GM12801 (cell line): Measurements from ENCODE around the gene SOS2.

Experiments
- TF ChIP-seq, protein P1 (sequence below): IDR thresholded peaks from one replicate; pipeline ENCODE4 v1.5.1; 2011; ENCODE audit warnings: control low read depth; ENCODE audit not compliant: insufficient read length; ENCODE audit errors: extremely low read depth

The SOS2 gene

DNA sequence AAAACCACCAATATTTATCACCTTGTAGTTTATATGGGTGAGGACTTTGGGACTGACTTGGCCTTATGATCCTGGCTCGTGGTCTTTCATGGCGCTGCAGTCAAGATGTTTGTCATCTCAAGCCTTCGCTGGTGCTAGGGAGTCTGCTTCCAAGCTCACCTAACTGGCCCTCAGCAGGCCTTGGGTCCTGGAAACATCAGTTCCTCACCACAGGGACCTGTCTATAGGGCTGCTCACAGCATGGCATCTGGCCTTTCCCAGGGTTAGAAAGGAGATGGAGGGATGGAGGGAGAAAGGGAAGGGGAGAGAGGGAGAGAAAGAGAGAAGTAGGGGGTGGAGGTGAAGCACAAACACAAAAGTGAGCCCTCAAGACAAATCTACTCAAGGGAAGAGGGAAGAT lies 146.7 kb downstream of the SOS2 start:
- TF ChIP-seq, protein P1, sequence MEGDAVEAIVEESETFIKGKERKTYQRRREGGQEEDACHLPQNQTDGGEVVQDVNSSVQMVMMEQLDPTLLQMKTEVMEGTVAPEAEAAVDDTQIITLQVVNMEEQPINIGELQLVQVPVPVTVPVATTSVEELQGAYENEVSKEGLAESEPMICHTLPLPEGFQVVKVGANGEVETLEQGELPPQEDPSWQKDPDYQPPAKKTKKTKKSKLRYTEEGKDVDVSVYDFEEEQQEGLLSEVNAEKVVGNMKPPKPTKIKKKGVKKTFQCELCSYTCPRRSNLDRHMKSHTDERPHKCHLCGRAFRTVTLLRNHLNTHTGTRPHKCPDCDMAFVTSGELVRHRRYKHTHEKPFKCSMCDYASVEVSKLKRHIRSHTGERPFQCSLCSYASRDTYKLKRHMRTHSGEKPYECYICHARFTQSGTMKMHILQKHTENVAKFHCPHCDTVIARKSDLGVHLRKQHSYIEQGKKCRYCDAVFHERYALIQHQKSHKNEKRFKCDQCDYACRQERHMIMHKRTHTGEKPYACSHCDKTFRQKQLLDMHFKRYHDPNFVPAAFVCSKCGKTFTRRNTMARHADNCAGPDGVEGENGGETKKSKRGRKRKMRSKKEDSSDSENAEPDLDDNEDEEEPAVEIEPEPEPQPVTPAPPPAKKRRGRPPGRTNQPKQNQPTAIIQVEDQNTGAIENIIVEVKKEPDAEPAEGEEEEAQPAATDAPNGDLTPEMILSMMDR: no peak

DNA sequence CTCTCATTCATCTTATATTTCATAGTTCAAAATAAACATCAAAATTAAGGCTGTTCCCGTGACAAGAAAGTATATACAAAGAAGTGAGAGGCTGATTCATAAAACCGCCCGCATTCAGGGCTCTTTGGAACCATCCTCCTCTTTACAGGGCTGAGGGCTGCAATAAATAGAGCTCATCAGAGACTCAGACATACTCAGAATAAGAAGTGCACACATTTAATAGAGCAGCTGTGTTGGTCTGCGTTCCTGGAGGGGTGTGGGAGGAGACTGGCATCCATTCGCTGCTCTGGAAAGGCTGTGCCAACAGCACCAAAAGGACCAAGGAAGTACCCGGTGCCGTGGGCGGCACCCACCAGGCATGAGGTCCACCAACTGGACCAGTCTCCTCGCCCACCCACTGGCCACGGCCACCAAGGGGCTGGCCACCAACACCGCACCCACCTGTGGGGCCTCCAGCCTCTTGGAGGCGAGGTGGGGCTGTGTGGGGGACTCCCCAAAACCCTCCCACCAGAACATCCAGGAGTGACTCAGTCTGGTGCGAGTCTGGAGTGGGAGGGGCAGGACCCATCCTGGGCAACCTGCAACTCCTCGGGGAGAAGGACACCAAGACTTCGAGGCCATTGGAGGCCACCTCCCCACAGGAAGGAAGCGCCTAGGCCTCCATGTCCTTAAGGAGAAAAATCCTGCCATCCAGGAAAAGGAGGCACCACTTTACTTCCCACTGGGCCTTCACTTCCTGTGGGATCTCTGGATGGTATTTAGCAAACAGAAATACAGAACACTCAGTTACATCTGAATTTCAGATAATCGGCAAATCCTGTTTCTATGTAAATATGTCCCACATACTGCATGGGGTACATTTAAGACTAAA lies 147.7 kb downstream of the SOS2 start:
- TF ChIP-seq, protein P1: no peak

DNA sequence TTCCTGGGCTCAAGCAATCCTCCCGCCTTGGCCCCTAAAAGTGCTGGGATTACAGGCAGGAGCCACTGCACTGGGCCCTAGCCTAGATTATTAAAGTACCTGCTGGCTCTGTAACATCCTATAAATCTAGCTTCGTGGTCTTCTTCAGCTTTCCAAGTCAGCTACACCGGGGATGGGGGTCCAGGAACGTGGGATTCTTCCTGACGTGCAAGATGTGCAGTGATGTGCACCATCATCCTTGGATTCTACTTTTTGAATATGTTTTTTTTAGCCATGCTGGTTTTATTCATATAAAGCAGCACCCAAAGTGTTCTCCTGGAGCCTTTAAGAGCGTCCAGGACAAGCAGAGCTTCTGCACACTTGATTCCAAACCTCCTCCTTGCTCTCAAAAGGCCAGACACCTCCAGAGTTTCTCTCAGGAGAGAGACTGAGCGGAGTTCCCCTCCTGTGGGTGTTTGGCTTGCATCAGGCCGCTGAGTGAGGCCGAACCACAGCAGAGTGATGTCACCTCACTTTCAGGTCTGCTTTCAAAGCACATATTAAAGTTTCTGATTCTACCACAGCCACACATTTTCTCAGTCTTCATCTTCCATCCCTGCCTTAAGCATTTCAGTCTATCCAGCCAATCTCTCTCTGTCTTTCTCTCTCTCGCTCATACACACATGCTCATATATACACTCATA lies 148.5 kb downstream of the SOS2 start:
- TF ChIP-seq, protein P1: no peak

DNA sequence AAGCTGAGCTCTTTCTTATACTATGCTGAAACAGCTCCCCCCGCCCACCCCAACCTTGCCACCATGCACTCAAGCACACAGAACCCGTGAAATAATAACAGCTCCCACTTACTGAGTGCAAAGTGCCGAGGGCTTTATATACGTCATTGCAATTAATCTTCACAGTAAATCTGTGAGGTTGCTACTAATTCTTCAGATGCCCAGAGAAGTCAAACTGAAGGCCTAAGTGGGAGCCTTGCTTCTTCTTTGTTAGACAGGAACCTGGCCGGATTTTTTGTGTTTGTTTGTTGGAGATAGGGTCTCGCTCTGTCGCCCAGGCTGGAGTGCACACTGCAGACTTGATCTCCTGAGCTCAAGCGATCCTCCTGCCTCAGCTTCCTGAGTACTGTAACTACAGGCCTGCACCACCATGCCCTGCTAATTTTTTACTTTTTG lies 149.1 kb downstream of the SOS2 start:
- TF ChIP-seq, protein P1: no peak

DNA sequence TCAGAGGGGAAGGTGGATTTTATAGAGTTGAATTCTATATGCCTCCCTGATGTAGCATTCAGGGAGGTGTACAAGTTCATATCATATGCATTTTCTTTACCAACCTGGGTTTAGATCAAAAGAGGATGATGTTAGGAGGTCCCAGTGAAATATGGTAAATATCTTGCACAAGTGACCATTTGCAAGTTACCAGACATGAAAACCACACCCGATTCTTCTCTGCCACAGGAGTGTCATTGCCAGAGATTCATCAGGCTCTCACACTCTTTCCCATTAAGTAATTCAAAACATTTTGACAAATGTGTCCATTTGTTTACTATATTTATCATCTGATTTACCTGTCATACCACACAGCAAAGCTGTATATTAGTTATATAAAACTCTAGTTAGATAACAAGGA lies 159.0 kb downstream of the SOS2 start:
- TF ChIP-seq, protein P1: no peak

DNA sequence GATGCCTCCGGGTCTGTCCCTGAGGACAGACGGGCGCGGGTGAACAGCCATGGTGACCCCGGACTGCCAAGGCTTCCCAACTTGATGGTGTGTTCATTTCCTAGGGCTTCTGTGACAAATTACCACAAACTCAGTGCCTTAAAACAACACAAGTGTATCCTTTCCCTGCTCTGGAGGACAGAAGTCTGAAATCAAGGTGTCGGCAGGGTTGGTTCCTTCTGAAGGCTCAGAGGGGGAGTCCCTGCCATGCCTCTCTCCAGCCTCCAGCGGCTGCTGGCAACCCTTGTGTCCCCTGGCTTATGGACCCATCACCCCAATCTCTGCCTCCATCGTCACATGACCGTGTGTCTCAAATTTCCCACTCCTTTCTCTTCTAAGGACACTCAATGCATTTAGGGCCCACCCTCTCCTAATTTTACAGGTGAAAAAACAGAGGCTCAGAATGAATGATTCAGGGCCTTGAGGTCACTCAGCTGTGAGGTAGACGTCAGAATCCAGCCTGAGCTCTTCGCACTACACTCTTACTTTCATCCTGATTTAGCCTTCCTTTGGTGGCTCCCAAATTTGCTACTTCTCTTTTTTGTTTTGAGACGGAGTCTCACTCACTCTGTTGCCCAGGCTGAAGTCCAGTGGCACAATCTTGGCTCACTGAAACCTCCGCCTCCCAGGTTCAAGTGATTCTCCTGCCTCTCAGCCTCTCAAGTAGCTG lies 160.4 kb downstream of the SOS2 start:
- TF ChIP-seq, protein P1: no peak

DNA sequence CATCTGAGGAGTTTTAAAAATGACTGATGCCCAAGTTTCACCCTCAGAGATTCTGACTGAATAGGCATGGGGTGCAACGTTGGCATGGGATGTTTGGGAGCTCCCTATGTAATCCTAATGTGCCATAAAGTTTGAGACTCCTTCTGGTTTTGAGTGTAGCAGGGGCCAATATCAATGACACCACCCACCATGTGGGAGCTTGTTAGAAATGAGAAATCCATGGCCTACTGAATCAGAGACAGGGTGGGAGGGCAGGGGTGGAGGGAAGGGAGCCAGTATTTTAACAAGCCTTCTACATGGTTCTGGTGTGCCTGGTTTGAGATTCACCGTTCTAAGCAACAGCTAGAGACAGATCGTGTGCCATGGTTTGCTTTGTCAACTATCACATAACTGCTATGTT lies 161.1 kb downstream of the SOS2 start:
- TF ChIP-seq, protein P1: no peak
